Endodermal cell (in vitro differentiated cells): ENCODE data around the gene KIAA0513. TPM values are rescaled to one million over a fixed set of nuclear protein-coding genes. Genes with fewer than 3 reads are reported as not detected.

Source experiments
- DNase-seq: peaks from one replicate; pipeline ENCODE4 v3.0.0-alpha.2; 2017
- H3K27ac ChIP-seq: 2 replicates; pipeline ENCODE4 v1.5.1; 2013; ENCODE audit warnings: mild to moderate bottlenecking, low read depth, low read length, moderate library complexity
- H3K27me3 ChIP-seq: 2 replicates; pipeline ENCODE4 v1.6.1; 2013; ENCODE audit warnings: mild to moderate bottlenecking, low read length, moderate library complexity; ENCODE audit not compliant: insufficient read depth, control insufficient read depth, poor library complexity, severe bottlenecking
- H3K36me3 ChIP-seq: 2 replicates; pipeline ENCODE4 v1.7.0; 2013; ENCODE audit warnings: mild to moderate bottlenecking, low read length, moderate library complexity; ENCODE audit not compliant: control insufficient read depth, insufficient read depth
- H3K4me1 ChIP-seq: one replicate; pipeline ENCODE4 v1.7.0; 2013; ENCODE audit warnings: low read length; ENCODE audit not compliant: control insufficient read depth, insufficient read depth
- H3K4me3 ChIP-seq: 2 replicates; pipeline ENCODE4 v1.5.1; 2013; ENCODE audit warnings: mild to moderate bottlenecking, low read length, moderate library complexity
- H3K9ac ChIP-seq: 2 replicates; pipeline ENCODE4 v1.6.1; 2013; ENCODE audit warnings: mild to moderate bottlenecking, low read length, moderate library complexity; ENCODE audit not compliant: poor library complexity, severe bottlenecking; ENCODE audit errors: extremely low read depth
- H3K9me3 ChIP-seq: 2 replicates; pipeline ENCODE4 v1.6.1; 2013; ENCODE audit warnings: mild to moderate bottlenecking, low read length, moderate library complexity; ENCODE audit not compliant: control insufficient read depth
- H3K27ac Mint-ChIP-seq: 2 replicates; pipeline ENCODE4 v1.8.0; 2020; ENCODE audit warnings: mixed read lengths
- H3K27me3 Mint-ChIP-seq: 2 replicates; pipeline ENCODE4 v1.8.0; 2021; ENCODE audit warnings: mild to moderate bottlenecking, mixed read lengths; ENCODE audit not compliant: insufficient read depth
- H3K36me3 Mint-ChIP-seq: 2 replicates; pipeline ENCODE4 v1.8.0; 2020; ENCODE audit warnings: low read depth, mixed read lengths
- H3K4me1 Mint-ChIP-seq: 2 replicates; pipeline ENCODE4 v1.8.0; 2020; ENCODE audit warnings: mixed read lengths
- H3K4me3 Mint-ChIP-seq: 2 replicates; pipeline ENCODE4 v1.8.0; 2020; ENCODE audit warnings: mild to moderate bottlenecking, moderate library complexity, mixed read lengths
- H3K9me3 Mint-ChIP-seq: 2 replicates; pipeline ENCODE4 v1.8.0; 2020; ENCODE audit warnings: mild to moderate bottlenecking, mixed read lengths
- CTCF ChIP-seq: fragments of 200-600 bp; sonication (generic); conservative IDR thresholded peaks from 2 replicates; pipeline ENCODE4 v1.5.0; 2021; ENCODE audit warnings: antibody characterized with exemption, mild to moderate bottlenecking
- WGBS, 2 experiments: methylation state at CpG; one replicate each; pipeline versions ENCODE4 v1.1.5 to v1.1.7; 2013; ENCODE audit warnings: missing lambda C conversion rate in 2 of 2, mixed read lengths in 1 of 2; ENCODE audit not compliant: insufficient coverage in 1 of 2, insufficient read length in 1 of 2; 5-methylcytosine and 5-hydroxymethylcytosine counted together
- total RNA-seq, 2 donors: library from RNA; stranded (reverse); fragmentation: NEBNext Ultra II Directional in 1 of 2; extraction: Animal tissue kit (Norgen Biotek cat#: 25700) in 1 of 2; gene quantifications; 2 replicates in 1 of 2; 3 replicates in 1 of 2; pipeline ENCODE4 v1.2.1, GENCODE V29; 2021

Gene KIAA0513
- total RNA-seq, 2 donors from 2014 or later = 9.2 to 16.0 TPM

GRCh38 chr16:85045641-85046471 is 18.3 kb downstream of the KIAA0513 start:
- H3K4me3 ChIP-seq = no peak overlapping the region
- no peak for TF ChIP-seq CTCF
- no peak overlapping the region for H3K27ac ChIP-seq
- no peaks in the 10 kb centered on the region for H3K9me3 ChIP-seq
- no peaks in the 10 kb centered on the region for H3K36me3 Mint-ChIP-seq
- H3K27me3 Mint-ChIP-seq = no peaks in the 10 kb centered on the region
- peaks cover 15% of the 10 kb centered on the region for H3K4me1 Mint-ChIP-seq
- no peaks in the 10 kb centered on the region for H3K36me3 ChIP-seq
- H3K4me1 ChIP-seq = no peaks in the 10 kb centered on the region
- no peaks in the 10 kb centered on the region for H3K9me3 Mint-ChIP-seq
- no peak overlapping the region for H3K4me3 Mint-ChIP-seq
- no peak overlapping the region for H3K27ac Mint-ChIP-seq
- no peak overlapping the region for H3K9ac ChIP-seq
- 93 to 94% methylated on average over 19 to 23 of the region's 23 CpGs for WGBS, 2 experiments
- no peaks in the 10 kb centered on the region for H3K27me3 ChIP-seq
- no peak for DNase-seq

- Histone ChIP-seq H3K4me1 (no peaks in the 10 kb centered on the region), H3K36me3 (no peaks in the 10 kb centered on the region), H3K4me3 (no peak overlapping the region), H3K9ac (no peak overlapping the region), H3K9me3 (no peaks in the 10 kb centered on the region), H3K27me3 (no peaks in the 10 kb centered on the region), H3K27ac (no peak overlapping the region)
- Mint-ChIP-seq H3K27me3 (no peaks in the 10 kb centered on the region), H3K9me3 (no peaks in the 10 kb centered on the region), H3K36me3 (no peaks in the 10 kb centered on the region), H3K27ac (no peak overlapping the region), H3K4me1 (peaks cover 15% of the 10 kb centered on the region), H3K4me3 (no peak overlapping the region)
- DNase-seq = no peak
- 96 to 97% methylated on average over 5 to 8 of the region's 8 CpGs for WGBS, 2 experiments
- TF ChIP-seq CTCF = no peak
Measured at GRCh38 chr16:85046472-85046916, 18.9 kb downstream of the KIAA0513 start.

- DNase-seq = peak; percentile 58
- Histone ChIP-seq H3K4me3 (no peak overlapping the region), H3K4me1 (no peaks in the 10 kb centered on the region), H3K9ac (no peak overlapping the region), H3K36me3 (no peaks in the 10 kb centered on the region), H3K27me3 (no peaks in the 10 kb centered on the region), H3K27ac (no peak overlapping the region), H3K9me3 (no peaks in the 10 kb centered on the region)
- 81 to 83% methylated on average over 18 to 20 of the region's 20 CpGs for WGBS, 2 experiments
- Mint-ChIP-seq H3K27me3 (no peaks in the 10 kb centered on the region), H3K27ac (peak overlapping the region; percentile 49), H3K4me3 (no peak overlapping the region), H3K36me3 (no peaks in the 10 kb centered on the region), H3K9me3 (no peaks in the 10 kb centered on the region), H3K4me1 (peaks cover 15% of the 10 kb centered on the region)
- TF ChIP-seq CTCF = no peak
Measured at GRCh38 chr16:85046931-85047866, 19.6 kb downstream of the KIAA0513 start.
